Natural killer cell (primary cell): ENCODE measurements around the gene TTC21A. TPM values are rescaled to one million over a fixed set of nuclear protein-coding genes. Genes with fewer than 3 reads are reported as not detected.
A peak's percentile ranks its signal among the peaks of the same experiment; 100 is the strongest.

Experiments
- ATAC-seq, 3 donors: fragments of 150-1000 bp in 2 of 3; fragments of 200-7000 bp in 1 of 3; cut with Tn5 transposase; 1 replicate in 1 of 3; 2 replicates in 2 of 3; pipeline ENCODE4 v1.10.0; 2021; ENCODE audit warnings: mild to moderate bottlenecking in 2 of 3, moderate library complexity in 2 of 3
- DNase-seq, 2 donors: peaks; one replicate each; pipeline versions ENCODE4 v3.0.0 to v3.0.0-alpha.2; 2013 to 2021; ENCODE audit warnings: mixed read lengths in 1 of 2
- H3K27ac ChIP-seq: one replicate; pipeline ENCODE4 v1.5.1; 2013; ENCODE audit warnings: mild to moderate bottlenecking, low read length
- H3K27me3 ChIP-seq: one replicate; pipeline ENCODE4 v1.6.1; 2013; ENCODE audit warnings: low read length; ENCODE audit not compliant: control insufficient read depth, insufficient read depth
- H3K36me3 ChIP-seq: one replicate; pipeline ENCODE4 v1.6.1; 2013; ENCODE audit warnings: low read length; ENCODE audit not compliant: control insufficient read depth, insufficient read depth
- H3K4me1 ChIP-seq: one replicate; pipeline ENCODE4 v1.6.1; 2013; ENCODE audit warnings: low read length; ENCODE audit not compliant: control insufficient read depth, insufficient read depth
- H3K4me3 ChIP-seq: one replicate; pipeline ENCODE4 v1.5.1; 2013; ENCODE audit warnings: low read length
- H3K9me3 ChIP-seq: one replicate; pipeline ENCODE4 v1.6.1; 2013; ENCODE audit warnings: low read length; ENCODE audit not compliant: control insufficient read depth, insufficient read depth
- H3K27ac Mint-ChIP-seq, 2 donors: one replicate each; pipeline ENCODE4 v1.8.0; 2022; ENCODE audit warnings: mild to moderate bottlenecking in 2 of 2, mixed read lengths in 2 of 2, moderate library complexity in 1 of 2
- H3K27me3 Mint-ChIP-seq, 2 donors: one replicate each; pipeline ENCODE4 v1.8.0; 2022; ENCODE audit warnings: low read depth in 2 of 2, mixed read lengths in 2 of 2
- H3K36me3 Mint-ChIP-seq: one replicate; pipeline ENCODE4 v1.8.0; 2022; ENCODE audit warnings: mixed read lengths
- H3K4me1 Mint-ChIP-seq, 2 donors: one replicate each; pipeline ENCODE4 v1.8.0; 2022; ENCODE audit warnings: mixed read lengths in 2 of 2
- H3K4me3 Mint-ChIP-seq: one replicate; pipeline ENCODE4 v1.8.0; 2022; ENCODE audit warnings: mild to moderate bottlenecking, moderate library complexity, mixed read lengths
- H3K9me3 Mint-ChIP-seq, 2 donors: one replicate each; pipeline ENCODE4 v1.8.0; 2022; ENCODE audit warnings: mixed read lengths in 2 of 2
- CTCF ChIP-seq: fragments of 200-600 bp; IDR thresholded peaks from one replicate; pipeline ENCODE4 v1.8.0; 2022; ENCODE audit warnings: antibody characterized with exemption
- WGBS: methylation state at CpG from one replicate; pipeline ENCODE4 v1.1.7; 2013; ENCODE audit warnings: missing lambda C conversion rate; ENCODE audit not compliant: insufficient coverage; 5-methylcytosine and 5-hydroxymethylcytosine counted together
- intact Hi-C: fragments of 100-400 bp; cut with micrococcal nuclease; formaldehyde crosslinking; loops from one replicate; pipeline ENCODE4 v1.14.2; 2022
- total RNA-seq, 4 donors: library from RNA; stranded (reverse); fragments of 120-200 nt in 1 of 4; gene quantifications; one replicate each; pipeline versions ENCODE4 v1.2.3 to v1.2.4, GENCODE V29; 2013 to 2022

The TTC21A gene
- total RNA-seq, 3 donors from 2014 or later (not counting 1 experiment from before 2014, with no cell fraction given): 2.1 to 3.9 (median 2.4) TPM

GRCh38 chr3:39149498-39150147, 42.1 kb downstream of the TTC21A start:
- intact Hi-C loops: no loop called here
- Mint-ChIP-seq H3K27me3 (no peaks in the 10 kb centered on the region), H3K36me3 (peaks cover 1% of the 10 kb centered on the region), H3K4me3 (peak overlapping the region; percentile 96), H3K27ac (peak overlapping the region; percentile 97 to 99), H3K9me3 (no peaks in the 10 kb centered on the region), H3K4me1 (peaks cover 73 to 79% of the 10 kb centered on the region in 2 donors)
- Histone ChIP-seq H3K4me3 (no peak overlapping the region), H3K36me3 (peaks cover 19% of the 10 kb centered on the region), H3K27ac (peak overlapping the region; percentile 11), H3K9me3 (no peaks in the 10 kb centered on the region), H3K4me1 (peaks cover 73% of the 10 kb centered on the region), H3K27me3 (no peaks in the 10 kb centered on the region)
- DNase-seq: peak in 1 of 2 donors; percentile 25
- no peak for ATAC-seq
- 87% methylated on average over 2 of the region's 3 CpGs for WGBS
- TF ChIP-seq CTCF: no peak

GRCh38 chr3:39150148-39150802, 42.8 kb downstream of the TTC21A start:
- Histone ChIP-seq H3K4me3 (no peak overlapping the region), H3K9me3 (no peaks in the 10 kb centered on the region), H3K36me3 (peaks cover 12% of the 10 kb centered on the region), H3K27ac (peak overlapping the region; percentile 14), H3K4me1 (peaks cover 73% of the 10 kb centered on the region), H3K27me3 (no peaks in the 10 kb centered on the region)
- DNase-seq (peak in 1 of 2 donors; percentile 37), ATAC-seq (no peak)
- peak overlapping the region; percentile 97 to 99 for H3K27ac Mint-ChIP-seq
- 83% methylated on average over 5 of the region's 5 CpGs for WGBS
- intact Hi-C loops: no loop called here
- H3K9me3 Mint-ChIP-seq: no peaks in the 10 kb centered on the region
- no peaks in the 10 kb centered on the region for H3K36me3 Mint-ChIP-seq
- H3K4me1 Mint-ChIP-seq: peaks cover 73 to 78% of the 10 kb centered on the region in 2 donors
- H3K27me3 Mint-ChIP-seq: no peaks in the 10 kb centered on the region
- peak overlapping the region; percentile 96 for H3K4me3 Mint-ChIP-seq
- no peak for TF ChIP-seq CTCF

GRCh38 chr3:39150803-39151631, 43.5 kb downstream of the TTC21A start:
- 61% methylated on average over 9 of the region's 9 CpGs for WGBS
- ATAC-seq (peak in 1 of 3 donors; percentile 9), DNase-seq (peak; percentile 67 to 74)
- H3K4me3 ChIP-seq: no peak overlapping the region
- H3K4me1 ChIP-seq: peaks cover 71% of the 10 kb centered on the region
- peak overlapping the region; percentile 97 to 99 for H3K27ac Mint-ChIP-seq
- peak overlapping the region; percentile 96 for H3K4me3 Mint-ChIP-seq
- TF ChIP-seq CTCF: no peak
- H3K9me3 Mint-ChIP-seq: no peaks in the 10 kb centered on the region
- H3K36me3 ChIP-seq: peaks cover 5% of the 10 kb centered on the region
- no peaks in the 10 kb centered on the region for H3K9me3 ChIP-seq
- peaks cover 68 to 74% of the 10 kb centered on the region in 2 donors for H3K4me1 Mint-ChIP-seq
- no peaks in the 10 kb centered on the region for H3K36me3 Mint-ChIP-seq
- H3K27me3 ChIP-seq: no peaks in the 10 kb centered on the region
- intact Hi-C loops: no loop called here
- peaks cover 0 to 1% of the 10 kb centered on the region in 2 donors for H3K27me3 Mint-ChIP-seq
- peak overlapping the region; percentile 83 for H3K27ac ChIP-seq
